ENCODE measurements around the gene DUSP3.
A peak's percentile ranks its signal among the peaks of the same experiment; 100 is the strongest.

Gene DUSP3

DNA sequence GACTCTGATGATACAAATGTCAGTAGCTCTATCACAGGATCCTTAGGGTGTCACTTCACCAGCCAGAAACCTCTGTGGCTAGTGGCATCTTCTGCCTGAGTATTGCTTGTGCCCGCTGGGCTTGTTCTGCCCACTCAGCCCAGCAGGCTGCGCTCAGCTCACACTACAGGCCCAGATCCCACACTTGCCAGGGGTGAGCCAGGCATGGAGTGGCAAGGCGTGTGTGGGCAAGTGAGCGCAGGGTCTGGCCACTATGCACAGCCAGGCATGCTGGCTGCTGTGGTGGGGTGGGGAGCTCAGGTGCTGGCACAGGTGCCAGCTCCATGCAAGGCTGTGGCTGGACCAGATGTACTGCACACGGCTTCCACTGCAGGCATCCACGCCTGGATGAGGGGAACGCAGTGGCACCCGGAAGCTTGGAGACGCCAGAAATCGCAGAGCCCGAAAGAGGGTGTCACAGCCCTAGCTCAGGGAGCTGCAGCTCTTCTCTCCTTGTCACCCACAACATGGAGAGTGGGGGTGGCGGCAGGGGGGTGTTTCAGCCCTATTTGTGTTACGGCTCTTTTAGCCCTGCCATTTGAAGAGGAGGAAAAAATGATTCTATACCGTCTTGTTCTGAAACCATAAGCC lies 11.6 kb upstream of the DUSP3 start:
- no peak for DNase-seq (ENCODE audit: low read depth)
- no peak overlapping the region for H3K4me3 ChIP-seq (ENCODE audit: low read depth, low read length)
- in situ Hi-C loops (cut with HindIII; ENCODE audit: low sequenced_read_pairs), result no loop called here

DNA sequence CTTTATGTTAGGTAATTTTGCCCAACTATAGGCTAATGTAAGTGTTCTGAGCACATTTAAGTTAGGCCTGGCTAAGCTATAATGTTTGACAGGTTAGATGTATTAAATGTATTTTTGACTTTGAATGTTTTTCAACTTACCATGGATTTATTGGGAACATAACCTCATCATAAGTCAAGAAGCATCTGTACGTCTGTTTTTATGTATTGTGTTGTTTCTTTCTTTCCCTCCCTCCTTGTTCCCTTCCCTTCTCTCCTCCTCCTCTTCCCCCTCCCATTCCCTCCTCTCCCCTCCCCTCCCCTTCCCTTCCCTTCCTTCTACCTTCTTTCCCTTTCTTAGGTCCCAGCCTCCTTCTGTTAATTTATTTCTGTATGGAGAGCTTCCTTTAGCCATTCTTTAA lies 10.7 kb upstream of the DUSP3 start:
- TF ChIP-seq, protein P1, sequence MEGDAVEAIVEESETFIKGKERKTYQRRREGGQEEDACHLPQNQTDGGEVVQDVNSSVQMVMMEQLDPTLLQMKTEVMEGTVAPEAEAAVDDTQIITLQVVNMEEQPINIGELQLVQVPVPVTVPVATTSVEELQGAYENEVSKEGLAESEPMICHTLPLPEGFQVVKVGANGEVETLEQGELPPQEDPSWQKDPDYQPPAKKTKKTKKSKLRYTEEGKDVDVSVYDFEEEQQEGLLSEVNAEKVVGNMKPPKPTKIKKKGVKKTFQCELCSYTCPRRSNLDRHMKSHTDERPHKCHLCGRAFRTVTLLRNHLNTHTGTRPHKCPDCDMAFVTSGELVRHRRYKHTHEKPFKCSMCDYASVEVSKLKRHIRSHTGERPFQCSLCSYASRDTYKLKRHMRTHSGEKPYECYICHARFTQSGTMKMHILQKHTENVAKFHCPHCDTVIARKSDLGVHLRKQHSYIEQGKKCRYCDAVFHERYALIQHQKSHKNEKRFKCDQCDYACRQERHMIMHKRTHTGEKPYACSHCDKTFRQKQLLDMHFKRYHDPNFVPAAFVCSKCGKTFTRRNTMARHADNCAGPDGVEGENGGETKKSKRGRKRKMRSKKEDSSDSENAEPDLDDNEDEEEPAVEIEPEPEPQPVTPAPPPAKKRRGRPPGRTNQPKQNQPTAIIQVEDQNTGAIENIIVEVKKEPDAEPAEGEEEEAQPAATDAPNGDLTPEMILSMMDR (IDR thresholded peaks at IDR 0.05; ENCODE audit: low read depth, low read length, missing control alignments), result no peak

More for the DNA sequence above, 11.6 kb upstream of the DUSP3 start:
- TF ChIP-seq, protein P1 (IDR thresholded peaks at IDR 0.05; ENCODE audit: low read depth, low read length, missing control alignments), result peak; percentile 20

DNA sequence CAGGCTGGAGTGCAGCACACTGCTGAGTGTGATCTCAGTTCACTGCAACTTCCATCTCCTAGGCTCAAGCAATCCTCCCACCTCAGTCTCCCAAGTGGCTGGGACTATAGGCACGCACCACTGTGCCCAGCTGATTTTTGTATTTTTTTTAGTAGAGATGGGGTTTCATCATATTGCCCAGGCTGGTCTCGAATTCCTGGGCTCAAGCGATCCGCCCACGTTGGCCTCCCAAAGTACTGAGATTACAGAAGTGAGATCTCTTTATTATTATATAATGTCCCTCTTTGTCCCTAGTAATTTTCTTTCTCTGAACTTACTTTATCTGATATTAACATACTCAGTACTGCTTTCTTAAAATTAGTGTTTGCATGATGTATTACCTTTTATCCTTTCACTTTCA lies 9.8 kb upstream of the DUSP3 start:
- no peak for DNase-seq (ENCODE audit: low read depth)
- in situ Hi-C loops (cut with HindIII; ENCODE audit: low sequenced_read_pairs), result no loop called here
- TF ChIP-seq, protein P1 (IDR thresholded peaks at IDR 0.05; ENCODE audit: low read depth, low read length, missing control alignments), result no peak
- H3K4me3 ChIP-seq (ENCODE audit: low read depth, low read length), result no peak overlapping the region

More for the DNA sequence above, 10.7 kb upstream of the DUSP3 start:
- H3K4me3 ChIP-seq (ENCODE audit: low read depth, low read length), result no peak overlapping the region
- DNase-seq (ENCODE audit: low read depth), result no peak
- in situ Hi-C loops (cut with HindIII; ENCODE audit: low sequenced_read_pairs), result no loop called here

DNA sequence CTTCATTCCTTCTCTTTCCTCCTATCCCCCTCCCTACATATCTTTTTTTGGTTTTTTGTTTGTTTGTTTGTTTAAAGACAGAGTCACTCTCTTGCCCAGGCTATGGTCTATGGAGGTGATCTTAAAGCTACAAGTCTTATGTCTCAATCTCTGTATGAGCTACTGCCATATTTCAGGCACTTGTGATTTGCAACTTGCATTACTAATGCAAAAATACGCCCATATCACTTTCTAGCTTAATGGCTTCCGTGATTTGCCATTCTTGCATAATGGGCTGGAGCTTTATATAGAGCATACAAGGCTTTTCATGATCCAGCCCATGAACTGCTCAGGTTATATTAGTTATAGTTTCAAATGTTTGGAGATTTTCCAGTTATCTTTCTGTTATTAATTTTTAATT lies 9.0 kb upstream of the DUSP3 start:
- no peak overlapping the region for H3K4me3 ChIP-seq (ENCODE audit: low read depth, low read length)
- DNase-seq (ENCODE audit: low read depth), result no peak
- TF ChIP-seq, protein P1 (IDR thresholded peaks at IDR 0.05; ENCODE audit: low read depth, low read length, missing control alignments), result no peak
- in situ Hi-C loops (cut with HindIII; ENCODE audit: low sequenced_read_pairs), result no loop called here

DNA sequence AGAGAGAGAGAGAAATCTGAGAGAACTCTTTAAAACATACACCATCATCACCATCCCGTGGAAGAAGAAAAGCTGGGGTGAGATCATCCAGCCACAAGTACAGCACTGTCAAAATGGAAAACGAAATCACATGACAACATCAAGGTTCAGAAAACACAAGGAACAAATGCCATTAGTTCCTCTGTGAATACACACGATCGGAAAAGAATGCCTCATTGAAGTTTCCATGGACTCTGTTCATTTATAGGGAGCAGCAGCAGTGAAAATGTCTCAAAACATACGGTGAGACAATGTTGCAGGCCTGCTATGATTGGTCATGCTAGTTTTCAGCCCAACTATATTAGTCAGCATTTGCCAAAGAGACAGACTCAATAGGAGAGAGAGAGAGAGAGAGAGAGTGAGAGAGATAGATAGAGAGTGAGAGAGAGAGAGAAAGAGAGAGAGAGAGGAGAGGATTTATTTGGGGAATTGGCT lies 5.9 kb upstream of the DUSP3 start:
- TF ChIP-seq, protein P1 (IDR thresholded peaks at IDR 0.05; ENCODE audit: low read depth, low read length, missing control alignments), result no peak
- DNase-seq (ENCODE audit: low read depth), result no peak
- in situ Hi-C loops (cut with HindIII; ENCODE audit: low sequenced_read_pairs), result no loop called here
- no peak overlapping the region for H3K4me3 ChIP-seq (ENCODE audit: low read depth, low read length)

DNA sequence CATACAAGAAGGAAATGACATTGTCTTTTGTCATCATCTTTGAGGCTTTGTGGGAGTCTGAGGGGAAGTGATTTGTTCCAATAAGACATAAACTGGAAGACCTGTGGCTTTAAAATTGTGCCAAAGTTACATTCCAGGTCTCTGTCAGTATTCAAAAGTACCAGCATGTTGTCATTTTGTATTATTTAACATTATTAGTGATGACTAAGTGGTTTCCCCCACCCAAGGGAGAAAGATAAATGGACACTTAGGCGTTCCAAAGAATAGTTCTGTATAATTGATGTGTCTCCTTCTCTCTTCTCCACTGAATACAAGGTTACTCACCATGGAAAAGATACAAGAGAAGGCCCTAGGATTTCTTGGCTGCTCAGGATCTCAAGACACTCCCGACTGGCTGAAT lies 5.3 kb upstream of the DUSP3 start:
- TF ChIP-seq, protein P1 (IDR thresholded peaks at IDR 0.05; ENCODE audit: low read depth, low read length, missing control alignments), result no peak
- in situ Hi-C loops (cut with HindIII; ENCODE audit: low sequenced_read_pairs), result no loop called here

More for the DNA sequence above, 5.3 kb upstream of the DUSP3 start:
- DNase-seq (ENCODE audit: low read depth), result no peak
- no peak overlapping the region for H3K4me3 ChIP-seq (ENCODE audit: low read depth, low read length)

Data from astrocyte of the cerebellum (primary cell).